Pancreas (tissue), 10 donors: ENCODE measurements around the gene ZEB2. TPM values are rescaled to one million over a fixed set of nuclear protein-coding genes. Genes with fewer than 3 reads are reported as not detected.

Experiments
- ATAC-seq, 4 donors: fragments of 200-7000 bp; cut with Tn5 transposase; one replicate each; pipeline versions ENCODE4 v1.8.0 to v1.9.1; 2020; ENCODE audit warnings: mild to moderate bottlenecking in 4 of 4, moderate library complexity in 4 of 4
- DNase-seq, 6 donors: peaks; one replicate each; pipeline ENCODE4 v3.0.0-alpha.2; 2020
- FAIRE-seq: peaks from 2 replicates; lab custom pipeline; 2012; peaks lifted over from hg19 to GRCh38; lab: Jason Lieb, UNC
- H3K27ac ChIP-seq, 4 donors: fragments of 200-600 bp; sonication (generic); 1 replicate in 3 of 4; 2 replicates in 1 of 4; pipeline versions ENCODE4 v1.5.0 to v1.8.0; 2020
- H3K27me3 ChIP-seq, 4 donors: fragments of 200-600 bp; one replicate each; pipeline ENCODE4 v1.8.0; 2021
- H3K36me3 ChIP-seq, 3 donors: fragments of 200-600 bp; sonication (generic) in 1 of 3; one replicate each; pipeline versions ENCODE4 v1.5.0 to v1.8.0; 2020 to 2021
- H3K4me1 ChIP-seq, 3 donors: fragments of 200-600 bp; one replicate each; pipeline ENCODE4 v1.8.0; 2021
- H3K4me3 ChIP-seq, 4 donors: fragments of 200-600 bp; sonication (generic) in 2 of 4; one replicate each; pipeline versions ENCODE4 v1.5.0 to v1.8.0; 2020 to 2021
- H3K9me3 ChIP-seq, 4 donors: fragments of 200-600 bp; one replicate each; pipeline ENCODE4 v1.8.0; 2021
- WGBS, 2 donors: extraction: QIAGEN DNeasy Blood & Tissue Kit; methylation state at CpG; one replicate each; pipeline ENCODE4 v1.1.7; 2013; 5-methylcytosine and 5-hydroxymethylcytosine counted together
- intact Hi-C, 3 donors: fragments of 100-400 bp; cut with DNase I; formaldehyde crosslinking; loops; one replicate each; pipeline versions ENCODE4 v1.11.1 to v1.14.2; 2022
- polyA plus RNA-seq, 2 donors: library from polyadenylated mRNA; stranded (reverse); fragments of 200-250 nt; gene quantifications; one replicate each; pipeline ENCODE4 v1.2.3, GENCODE V29; 2013
- total RNA-seq, 6 donors: library from RNA; stranded (reverse); fragmentation: NEBNext Ultra II Directional in 4 of 6; extraction: Animal tissue kit (Norgen Biotek cat#: 25700) in 4 of 6; gene quantifications; one replicate each; pipeline versions ENCODE4 v1.2.1 to v1.2.4, GENCODE V29; 2021 to 2023
- TF ChIP-seq, protein P1 (sequence below), 4 donors: fragments of 200-600 bp; sonication (generic) in 3 of 4; IDR thresholded peaks; one replicate each; pipeline versions ENCODE4 v1.5.0 to v1.8.0; 2021; ENCODE audit warnings: antibody characterized with exemption in 4 of 4
- donor health status: healthy with polysubstance abuse.
- donor health status: DM: no; HTN: no; CAD: no; lungs with moderate emphysema.
- donor health status: DM: no; HTN: no; CAD: no.
- donor health status: control.
- donor health status: control.
- donor health status: Bipolar disorder and iron deficiency.
- donor health status: DM: yes; HTN: yes; CAD: no.
- donor health status: DM: no; HTN: no; CAD: no.
- donor health status: DM: no; HTN: no; CAD: no.
- donor health status: DM: yes; HTN: yes; CAD: no.

Gene ZEB2
- total and polyA plus RNA-seq, 8 donors, result 3.8 to 38.6 (median 5.7) TPM

DNA sequence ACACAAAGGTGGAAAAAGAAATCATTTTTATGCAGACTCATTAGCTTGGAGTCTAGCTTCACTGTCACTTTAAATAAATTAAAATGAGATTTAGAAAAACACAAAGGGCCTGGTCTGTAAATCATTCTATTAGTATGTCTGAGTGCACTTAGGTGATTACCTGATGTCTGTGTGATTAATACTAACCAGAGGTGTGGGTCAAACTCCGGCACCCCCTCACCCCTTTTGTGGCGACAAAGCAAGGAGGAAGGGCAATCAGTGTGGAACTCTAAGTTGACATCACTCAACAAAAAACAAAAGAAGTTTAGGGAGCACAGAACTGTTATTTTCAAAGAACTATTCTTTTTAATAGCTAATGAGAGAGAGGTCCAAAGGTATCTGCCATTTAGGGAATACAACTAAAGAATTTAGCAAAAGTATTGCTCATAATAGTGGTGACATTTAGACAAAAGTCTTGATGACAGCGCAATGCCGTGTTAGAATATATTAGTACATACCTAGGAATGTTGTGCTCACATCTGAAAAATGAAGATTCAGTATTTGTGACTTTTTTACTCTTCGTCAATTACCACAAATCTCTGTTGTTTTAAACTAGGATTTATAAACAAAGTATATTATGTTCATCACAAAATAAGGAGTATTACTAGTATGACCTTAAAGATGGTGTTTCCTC, 66.3 kb downstream of the ZEB2 start:
- H3K27me3 ChIP-seq, result no peaks in the 10 kb centered on the region
- H3K4me1 ChIP-seq, result no peaks in the 10 kb centered on the region
- no peak for FAIRE-seq
- no peaks in the 10 kb centered on the region for H3K36me3 ChIP-seq
- TF ChIP-seq, protein P1, sequence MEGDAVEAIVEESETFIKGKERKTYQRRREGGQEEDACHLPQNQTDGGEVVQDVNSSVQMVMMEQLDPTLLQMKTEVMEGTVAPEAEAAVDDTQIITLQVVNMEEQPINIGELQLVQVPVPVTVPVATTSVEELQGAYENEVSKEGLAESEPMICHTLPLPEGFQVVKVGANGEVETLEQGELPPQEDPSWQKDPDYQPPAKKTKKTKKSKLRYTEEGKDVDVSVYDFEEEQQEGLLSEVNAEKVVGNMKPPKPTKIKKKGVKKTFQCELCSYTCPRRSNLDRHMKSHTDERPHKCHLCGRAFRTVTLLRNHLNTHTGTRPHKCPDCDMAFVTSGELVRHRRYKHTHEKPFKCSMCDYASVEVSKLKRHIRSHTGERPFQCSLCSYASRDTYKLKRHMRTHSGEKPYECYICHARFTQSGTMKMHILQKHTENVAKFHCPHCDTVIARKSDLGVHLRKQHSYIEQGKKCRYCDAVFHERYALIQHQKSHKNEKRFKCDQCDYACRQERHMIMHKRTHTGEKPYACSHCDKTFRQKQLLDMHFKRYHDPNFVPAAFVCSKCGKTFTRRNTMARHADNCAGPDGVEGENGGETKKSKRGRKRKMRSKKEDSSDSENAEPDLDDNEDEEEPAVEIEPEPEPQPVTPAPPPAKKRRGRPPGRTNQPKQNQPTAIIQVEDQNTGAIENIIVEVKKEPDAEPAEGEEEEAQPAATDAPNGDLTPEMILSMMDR (IDR thresholded peaks at IDR 0.05), result no peak
- no peak for ATAC-seq
- intact Hi-C loops, result no loop called here
- DNase-seq, result no peak
- no peak overlapping the region for H3K4me3 ChIP-seq
- H3K9me3 ChIP-seq, result no peaks in the 10 kb centered on the region
- H3K27ac ChIP-seq, result no peak overlapping the region
- 83 to 91% methylated on average over 5 of the region's 5 CpGs for WGBS, 2 donors

DNA sequence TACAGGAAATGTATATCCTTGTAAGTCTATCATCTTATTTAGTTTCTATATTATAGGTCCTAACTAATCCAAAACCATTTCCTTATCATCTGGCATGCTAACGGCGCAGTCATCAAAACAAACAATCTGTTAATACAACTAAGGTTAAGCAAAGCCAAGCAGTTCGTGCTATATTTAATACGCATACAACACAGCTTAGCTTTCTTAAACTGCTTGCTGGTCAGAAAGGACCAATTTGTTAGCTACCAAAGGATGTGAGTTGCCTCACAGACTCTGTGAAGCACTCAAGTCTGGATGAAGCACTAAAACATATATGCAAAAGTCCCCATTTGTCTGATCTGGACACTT, 67.0 kb downstream of the ZEB2 start:
- Histone ChIP-seq H3K4me3 (no peak overlapping the region), H3K27ac (no peak overlapping the region), H3K4me1 (no peaks in the 10 kb centered on the region), H3K9me3 (no peaks in the 10 kb centered on the region), H3K27me3 (no peaks in the 10 kb centered on the region), H3K36me3 (no peaks in the 10 kb centered on the region)
- intact Hi-C loops, result no loop called here
- FAIRE-seq, result no peak
- ATAC-seq, result no peak
- 72 to 76% methylated on average over 4 of the region's 4 CpGs for WGBS, 2 donors
- TF ChIP-seq, protein P1 (IDR thresholded peaks at IDR 0.05), result no peak
- DNase-seq, result no peak

DNA sequence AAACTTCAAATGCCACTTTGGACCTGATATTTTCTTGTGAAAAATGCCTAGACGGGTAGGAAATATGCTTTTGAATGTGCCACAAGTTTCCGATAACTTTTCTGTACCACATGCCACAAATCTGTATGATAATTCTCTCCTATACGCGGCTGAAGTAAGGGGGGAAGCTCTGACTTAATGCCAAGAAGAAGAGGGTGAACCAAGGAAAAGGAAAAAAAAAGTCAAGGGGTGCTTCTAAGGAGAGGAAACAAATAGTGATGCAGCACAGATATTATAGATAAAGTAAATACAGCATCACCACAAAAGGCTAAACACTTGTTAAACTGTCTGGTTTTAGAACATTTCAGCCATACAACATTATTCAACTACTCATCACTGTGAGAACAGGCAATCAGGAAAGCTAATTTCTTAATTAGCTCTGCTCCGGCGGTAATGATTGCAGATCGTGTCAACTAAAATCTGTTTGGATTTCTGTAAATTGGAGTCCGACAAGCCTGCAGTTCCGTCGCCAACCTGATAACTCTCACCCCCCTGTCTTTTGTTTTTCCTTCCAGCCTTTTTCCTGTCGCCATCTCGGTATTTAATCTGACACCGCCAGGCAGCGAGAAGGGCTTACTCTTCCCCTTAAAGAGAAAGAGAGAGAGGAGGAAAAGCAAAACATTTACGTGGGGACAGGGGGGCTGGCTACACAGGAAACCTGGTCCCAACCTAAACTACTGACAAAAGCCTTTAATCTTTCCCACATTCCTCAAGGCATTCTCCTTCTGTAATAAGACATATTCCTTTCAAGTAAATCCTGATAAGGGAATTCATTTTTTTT, 67.5 kb downstream of the ZEB2 start:
- 46 to 52% methylated on average over 15 of the region's 15 CpGs for WGBS, 2 donors
- no peak overlapping the region for H3K27ac ChIP-seq
- intact Hi-C loops, result no loop called here
- TF ChIP-seq, protein P1 (IDR thresholded peaks at IDR 0.05), result no peak
- H3K36me3 ChIP-seq, result no peaks in the 10 kb centered on the region
- H3K9me3 ChIP-seq, result no peaks in the 10 kb centered on the region
- DNase-seq (no peak), ATAC-seq (no peak), FAIRE-seq (no peak)
- no peaks in the 10 kb centered on the region for H3K27me3 ChIP-seq
- H3K4me1 ChIP-seq, result no peaks in the 10 kb centered on the region
- H3K4me3 ChIP-seq, result no peak overlapping the region

DNA sequence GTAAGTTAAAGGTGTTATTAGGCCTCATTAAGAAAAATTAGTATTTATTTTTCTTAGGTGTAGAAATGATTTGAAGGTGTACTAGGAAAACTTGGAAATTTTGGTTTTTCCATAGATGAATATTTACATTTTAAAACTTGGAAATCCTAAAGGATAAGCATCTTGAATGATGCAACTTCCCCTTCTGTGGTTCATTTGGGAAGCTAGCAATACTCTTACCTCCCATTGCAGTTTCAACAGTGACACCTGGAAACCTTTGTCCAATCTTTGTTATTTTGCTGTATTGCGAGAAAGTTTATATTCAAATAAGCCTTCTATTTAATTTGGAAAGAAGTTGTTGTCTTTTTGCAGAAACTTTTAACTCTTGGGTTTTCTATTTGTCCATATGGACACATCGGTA, 68.5 kb downstream of the ZEB2 start:
- WGBS, 2 donors, result 92% methylated on average over 2 of the region's 2 CpGs
- H3K36me3 ChIP-seq, result no peaks in the 10 kb centered on the region
- DNase-seq (no peak), FAIRE-seq (no peak), ATAC-seq (no peak)
- no peak overlapping the region for H3K4me3 ChIP-seq
- H3K9me3 ChIP-seq, result no peaks in the 10 kb centered on the region
- TF ChIP-seq, protein P1 (IDR thresholded peaks at IDR 0.05), result no peak
- no peaks in the 10 kb centered on the region for H3K27me3 ChIP-seq
- no peak overlapping the region for H3K27ac ChIP-seq
- H3K4me1 ChIP-seq, result no peaks in the 10 kb centered on the region
- intact Hi-C loops, result no loop called here

DNA sequence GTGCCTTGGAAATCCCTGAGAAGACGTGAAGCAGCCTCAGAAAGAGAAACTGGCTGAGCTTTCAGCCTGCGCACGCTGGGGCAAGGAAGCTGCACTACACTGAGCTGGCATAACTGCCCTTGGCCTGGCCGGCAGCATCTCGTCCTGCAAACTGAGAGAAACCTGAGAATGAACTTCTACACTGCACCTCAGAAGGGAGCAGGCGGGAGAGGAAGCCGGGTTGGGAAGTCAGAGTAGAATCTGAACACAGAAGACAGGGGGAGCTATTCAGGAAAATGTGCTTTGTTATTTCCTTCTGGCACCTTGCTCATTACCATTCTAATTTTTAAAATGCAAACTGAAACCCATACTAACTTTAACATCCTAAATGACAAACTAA, 70.9 kb downstream of the ZEB2 start:
- WGBS, 2 donors, result 62 to 73% methylated on average over 7 of the region's 7 CpGs
- Histone ChIP-seq H3K4me1 (no peaks in the 10 kb centered on the region), H3K27ac (no peak overlapping the region), H3K36me3 (no peaks in the 10 kb centered on the region), H3K27me3 (no peaks in the 10 kb centered on the region), H3K9me3 (no peaks in the 10 kb centered on the region), H3K4me3 (no peak overlapping the region)
- ATAC-seq (no peak), FAIRE-seq (no peak), DNase-seq (no peak)
- intact Hi-C loops, result no loop called here
- TF ChIP-seq, protein P1 (IDR thresholded peaks at IDR 0.05), result no peak
